Astrocyte of the cerebellum (primary cell): ENCODE measurements around the gene ZMYND10.

Experiments used
- DNase-seq: peaks from one replicate; pipeline ENCODE4 v3.0.0-alpha.2; 2011; ENCODE audit warnings: low read depth
- H3K4me3 ChIP-seq: 2 replicates; pipeline ENCODE4 v1.5.1; 2011; ENCODE audit warnings: mild to moderate bottlenecking, low read depth, low read length, moderate library complexity
- in situ Hi-C: cut with HindIII; loops from 2 replicates; pipeline ENCODE4 v1.10.0; 2017; ENCODE audit warnings: low sequenced_read_pairs
- TF ChIP-seq, protein P1 (sequence below): IDR thresholded peaks from 2 replicates; pipeline ENCODE4 v1.5.1; 2012; ENCODE audit warnings: low read length, low read depth, moderate library complexity, mild to moderate bottlenecking; ENCODE audit errors: missing control alignments

Gene ZMYND10

DNA sequence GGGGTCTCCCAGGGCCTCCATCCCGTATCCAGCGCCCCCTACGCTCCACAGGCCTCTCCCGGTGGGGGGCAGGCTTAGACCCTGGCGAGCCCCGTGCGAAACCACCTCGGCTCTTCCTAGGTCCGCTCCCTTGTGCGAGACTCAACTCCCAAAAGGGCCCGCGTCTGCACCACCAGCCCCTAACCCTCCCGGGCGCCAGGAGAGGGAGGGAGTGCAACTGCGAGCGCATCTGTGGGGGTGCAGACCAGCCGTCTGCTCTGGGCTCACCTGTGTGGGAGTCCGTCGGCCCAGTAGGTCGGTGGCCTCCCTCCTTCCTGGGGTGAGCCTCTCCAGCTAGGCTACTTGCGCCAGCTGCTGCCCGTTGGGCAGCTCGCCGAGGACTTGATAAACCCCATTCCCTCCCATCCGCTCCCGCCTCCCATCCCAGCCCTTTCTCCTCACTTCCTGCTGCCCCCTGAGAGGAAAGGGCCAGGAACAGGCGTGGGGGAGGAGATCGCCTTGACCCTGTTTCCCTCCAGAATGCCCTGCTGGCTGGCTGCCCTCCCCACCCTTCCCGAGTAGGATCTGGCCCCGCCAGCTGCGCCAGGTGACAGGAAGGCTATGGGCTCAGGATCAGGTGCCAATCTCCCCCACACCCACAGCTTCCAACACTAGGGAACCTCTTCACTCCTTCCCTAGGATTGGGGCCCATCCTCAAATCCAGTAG lies 23.0 kb downstream of the ZMYND10 start, which contains the start of gene HYAL2:
HYAL2 (minus strand) TSS at position 360 of the 706 bp plus-strand sequence. CDS start 2,256 bp downstream, outside the sequence.
- DNase-seq, result no peak
- TF ChIP-seq, protein P1, sequence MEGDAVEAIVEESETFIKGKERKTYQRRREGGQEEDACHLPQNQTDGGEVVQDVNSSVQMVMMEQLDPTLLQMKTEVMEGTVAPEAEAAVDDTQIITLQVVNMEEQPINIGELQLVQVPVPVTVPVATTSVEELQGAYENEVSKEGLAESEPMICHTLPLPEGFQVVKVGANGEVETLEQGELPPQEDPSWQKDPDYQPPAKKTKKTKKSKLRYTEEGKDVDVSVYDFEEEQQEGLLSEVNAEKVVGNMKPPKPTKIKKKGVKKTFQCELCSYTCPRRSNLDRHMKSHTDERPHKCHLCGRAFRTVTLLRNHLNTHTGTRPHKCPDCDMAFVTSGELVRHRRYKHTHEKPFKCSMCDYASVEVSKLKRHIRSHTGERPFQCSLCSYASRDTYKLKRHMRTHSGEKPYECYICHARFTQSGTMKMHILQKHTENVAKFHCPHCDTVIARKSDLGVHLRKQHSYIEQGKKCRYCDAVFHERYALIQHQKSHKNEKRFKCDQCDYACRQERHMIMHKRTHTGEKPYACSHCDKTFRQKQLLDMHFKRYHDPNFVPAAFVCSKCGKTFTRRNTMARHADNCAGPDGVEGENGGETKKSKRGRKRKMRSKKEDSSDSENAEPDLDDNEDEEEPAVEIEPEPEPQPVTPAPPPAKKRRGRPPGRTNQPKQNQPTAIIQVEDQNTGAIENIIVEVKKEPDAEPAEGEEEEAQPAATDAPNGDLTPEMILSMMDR, result no peak
- H3K4me3 ChIP-seq, result peak within 1 kb of the TSS; percentile 77
- in situ Hi-C loops, result no loop called here

DNA sequence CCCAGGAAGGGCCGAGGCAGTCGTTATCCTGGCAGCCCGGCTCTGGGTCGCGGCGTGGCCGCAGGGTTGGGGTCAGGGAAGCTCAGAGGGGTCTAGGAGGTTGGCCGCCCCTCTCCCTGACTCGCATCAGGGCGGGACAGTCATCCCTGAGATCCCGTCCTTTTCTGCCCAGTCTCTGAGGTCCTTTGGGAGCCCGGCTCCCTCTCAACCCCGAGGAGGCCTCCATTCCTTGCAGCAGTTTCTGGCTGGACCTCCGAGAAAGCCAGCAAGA lies 23.5 kb downstream of the ZMYND10 start:
- in situ Hi-C loops, result no loop called here
- H3K4me3 ChIP-seq, result peak overlapping the region; percentile 77
- DNase-seq, result no peak
- TF ChIP-seq, protein P1, result no peak

DNA sequence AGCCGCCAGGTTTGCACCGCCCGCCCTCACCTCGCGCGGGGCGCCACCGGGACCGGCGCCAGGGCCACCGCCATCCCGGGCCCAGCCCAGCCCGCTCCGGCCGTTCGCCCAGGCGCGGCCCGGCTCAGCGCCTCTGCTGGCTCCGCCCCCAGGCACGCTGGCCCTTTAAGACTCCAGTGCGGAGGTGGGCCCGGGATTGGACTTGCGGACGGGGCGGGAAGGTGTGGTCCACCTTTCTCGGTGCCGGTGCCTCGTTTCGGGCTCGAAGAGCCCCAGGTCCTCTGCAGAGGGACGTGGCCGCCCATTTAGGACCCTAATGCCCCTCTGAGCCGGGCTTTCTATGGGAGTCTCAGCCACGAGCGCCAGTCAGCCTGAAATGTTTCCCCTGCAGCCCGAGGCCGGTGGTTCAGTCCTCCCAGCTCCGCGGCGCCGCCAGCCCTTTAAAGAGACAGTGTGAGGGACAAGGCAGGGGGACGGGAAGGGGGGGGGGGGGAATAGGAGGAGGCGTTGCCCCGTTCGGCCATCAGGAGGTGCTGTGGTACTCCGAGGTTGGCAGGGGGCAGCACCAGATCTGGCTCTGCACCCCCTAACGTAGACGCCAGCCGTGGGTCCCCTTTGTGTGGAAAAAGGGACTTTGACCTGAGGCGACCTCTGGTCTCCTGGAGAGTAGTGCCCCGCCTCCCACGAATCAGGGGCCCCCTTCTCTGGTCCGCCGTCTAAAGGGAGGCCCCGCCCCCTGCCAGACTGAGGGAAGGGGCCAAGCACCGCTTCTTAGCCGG lies 24.0 kb downstream of the ZMYND10 start:
- peak; percentile 63 for DNase-seq
- TF ChIP-seq, protein P1, result peak; percentile 52
- in situ Hi-C loops, result no loop called here
- peak overlapping the region; percentile 77 for H3K4me3 ChIP-seq

DNA sequence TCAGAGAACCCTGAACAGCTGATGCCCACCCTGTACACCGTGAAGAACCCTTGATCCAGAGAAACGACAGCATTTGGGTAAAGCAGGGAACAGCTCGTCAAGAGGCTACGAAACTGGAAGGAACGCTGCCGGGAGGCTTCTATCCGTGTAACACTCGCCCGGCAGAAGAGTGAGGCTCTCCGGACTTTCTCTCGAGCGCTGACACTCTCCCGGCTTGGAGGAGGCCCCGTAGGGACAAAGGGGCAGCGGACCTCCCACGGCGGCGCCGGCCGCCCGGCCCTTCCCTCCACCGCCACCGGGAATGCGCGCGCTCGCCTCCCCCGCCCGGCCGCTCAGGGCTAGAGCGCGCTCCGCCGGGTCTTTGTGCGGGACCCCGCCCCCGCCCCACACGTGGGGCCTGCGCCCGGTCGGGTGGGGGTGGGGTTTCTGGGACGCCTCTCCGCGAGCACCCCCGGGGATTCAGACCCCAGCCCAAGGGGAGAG lies 24.6 kb downstream of the ZMYND10 start:
- H3K4me3 ChIP-seq, result peak overlapping the region; percentile 77
- TF ChIP-seq, protein P1, result no peak
- no peak for DNase-seq
- in situ Hi-C loops, result no loop called here

DNA sequence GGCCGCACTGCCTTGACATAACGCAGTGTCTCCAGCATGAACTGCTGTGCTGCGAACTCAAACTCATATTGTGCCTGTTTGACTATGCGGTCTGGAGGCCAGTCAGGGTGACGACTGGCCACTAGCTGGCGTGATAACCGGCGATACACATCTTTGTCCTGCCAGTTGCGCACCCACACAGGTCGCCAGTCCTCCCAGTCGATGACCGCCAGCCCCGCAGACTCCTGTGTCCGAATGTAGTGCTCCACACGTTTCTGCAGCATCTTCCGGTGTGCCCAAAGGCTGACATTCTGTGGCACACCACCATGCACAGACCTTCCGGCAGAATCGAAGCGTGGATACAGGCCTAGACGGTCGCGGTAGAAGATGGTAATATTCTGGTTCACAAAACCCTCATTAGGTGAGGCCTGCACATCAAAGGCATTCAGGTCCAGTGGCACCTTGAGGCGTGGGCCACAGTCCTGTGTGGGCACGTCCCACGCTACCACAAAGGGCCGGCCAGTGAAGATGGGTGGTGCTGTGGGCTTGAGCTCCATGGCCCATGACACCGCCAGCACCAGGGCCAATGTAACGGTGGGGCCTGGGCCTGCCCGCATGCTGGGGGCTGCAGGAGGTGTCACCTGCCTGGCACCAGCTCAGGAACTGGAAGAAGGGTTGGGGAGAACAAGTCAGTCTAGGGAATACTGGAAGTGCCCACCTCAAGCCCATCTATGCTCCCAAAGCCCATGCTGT lies 25.5 kb downstream of the ZMYND10 start:
- in situ Hi-C loops, result no loop called here
- H3K4me3 ChIP-seq, result peak overlapping the region; percentile 77
- TF ChIP-seq, protein P1, result no peak
- no peak for DNase-seq

DNA sequence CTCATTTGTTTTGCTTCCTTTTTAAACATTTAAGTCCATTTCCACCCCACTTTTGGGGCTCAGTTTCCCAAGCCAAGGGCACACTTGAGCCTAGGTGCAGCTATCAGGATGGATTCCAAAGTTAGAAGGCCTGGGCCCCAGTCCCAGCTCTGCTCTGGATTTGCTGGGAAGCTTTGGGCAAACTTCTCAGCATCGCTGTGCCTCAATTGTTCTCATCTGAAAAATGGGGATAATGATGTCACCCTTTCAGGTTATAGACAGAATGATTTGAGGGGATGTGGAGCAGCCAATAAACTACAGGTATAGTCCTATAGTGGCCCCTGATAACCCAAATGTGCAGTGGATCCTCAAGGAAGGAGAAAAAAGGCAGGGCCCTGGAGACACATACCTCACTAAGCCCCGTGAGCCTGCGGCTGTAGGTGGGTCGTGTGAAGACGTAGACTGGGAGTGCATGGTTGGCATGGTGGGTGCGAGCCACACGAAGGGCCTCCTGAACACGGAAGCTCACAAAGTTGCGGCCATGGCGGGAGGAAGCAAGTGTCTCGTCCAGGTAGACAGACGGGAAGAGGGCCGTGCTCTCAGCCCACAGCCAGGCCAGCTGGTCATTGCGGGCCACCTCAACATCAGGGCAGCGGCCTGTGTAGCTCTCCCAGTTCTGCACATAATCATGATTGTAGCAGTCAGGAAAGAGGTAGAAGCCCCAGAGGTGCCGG lies 26.2 kb downstream of the ZMYND10 start:
- no peak overlapping the region for H3K4me3 ChIP-seq
- in situ Hi-C loops, result no loop called here
- TF ChIP-seq, protein P1, result no peak

More for the DNA sequence above, 26.2 kb downstream of the ZMYND10 start:
- no peak for DNase-seq
